Urinary bladder (tissue), 4 donors: Measurements from ENCODE around the gene C6orf141. TPM values are rescaled to one million over a fixed set of nuclear protein-coding genes. Genes with fewer than 3 reads are reported as not detected.

Experiments
- DNase-seq: peaks from one replicate; pipeline ENCODE4 v3.0.0-alpha.2; 2015; ENCODE audit errors: extremely low spot score
- H3K27ac ChIP-seq: one replicate; pipeline ENCODE4 v1.5.1; 2013; ENCODE audit warnings: low read depth, mild to moderate bottlenecking, moderate library complexity
- H3K36me3 ChIP-seq: one replicate; pipeline ENCODE4 v1.6.1; 2013; ENCODE audit warnings: mild to moderate bottlenecking, moderate library complexity; ENCODE audit not compliant: insufficient read depth
- H3K4me1 ChIP-seq: one replicate; pipeline ENCODE4 v1.6.1; 2013; ENCODE audit warnings: mild to moderate bottlenecking, moderate library complexity; ENCODE audit not compliant: insufficient read depth
- H3K4me3 ChIP-seq: one replicate; pipeline ENCODE4 v1.5.1; 2013; ENCODE audit warnings: low read depth, low read length
- WGBS: extraction: QIAGEN DNeasy Blood & Tissue Kit; methylation state at CpG from one replicate; pipeline ENCODE4 v1.1.7; 2013; 5-methylcytosine and 5-hydroxymethylcytosine counted together
- polyA plus RNA-seq: library from polyadenylated mRNA; stranded (reverse); fragments of 200-250 nt; gene quantifications from one replicate; pipeline ENCODE4 v1.2.3, GENCODE V29; 2013
- total RNA-seq: library from RNA; depleted of rRNA; stranded (reverse); fragments of >200 nt; gene quantifications from one replicate; pipeline ENCODE4 v1.2.3, GENCODE V29; 2014
- donor health status: healthy with polysubstance abuse.
- donor health status: healthy.

Gene C6orf141
- total RNA-seq (3.1 TPM), polyA plus RNA-seq (2.3 TPM)

DNA sequence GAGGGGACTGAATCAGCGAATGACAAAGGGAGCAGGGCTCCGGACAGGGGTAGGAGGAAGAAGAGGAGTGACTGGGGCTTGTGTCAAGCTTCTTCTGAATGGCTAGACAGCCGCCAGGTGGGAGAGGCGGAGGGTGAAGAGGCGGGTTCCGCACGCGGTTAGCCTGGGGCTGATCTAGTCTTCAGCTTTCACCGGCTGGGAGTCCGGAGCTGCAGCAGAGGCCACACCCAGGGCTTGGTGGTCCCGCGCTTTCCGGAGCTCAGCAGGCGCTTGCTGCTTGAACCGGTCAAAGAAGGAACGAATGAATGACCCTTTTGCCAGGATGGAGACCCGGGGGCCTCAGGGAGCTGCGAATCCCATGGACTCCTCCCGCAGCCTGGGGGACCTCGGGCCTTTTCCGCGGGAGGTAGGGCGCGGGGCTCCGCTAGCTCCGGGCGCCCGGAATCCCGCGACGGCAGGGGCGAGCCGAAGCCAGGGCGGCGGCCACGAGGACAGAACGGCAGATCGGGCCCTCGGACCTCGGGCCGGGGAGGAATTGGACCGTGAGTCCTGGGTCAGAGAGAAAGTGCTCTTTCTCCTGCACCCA, at the start of gene C6orf141:
Gene C6orf141, plus strand, starts transcription at position 177 of the 586 bp plus-strand sequence. Its CDS starts 125 bp downstream, at position 302.
- peak within 1 kb of the TSS; percentile 13 for H3K4me3 ChIP-seq
- H3K36me3 ChIP-seq = no peaks in the 10 kb centered on the region
- H3K27ac ChIP-seq = no peak within 1 kb of the TSS
- no peak for DNase-seq
- no peaks in the 10 kb centered on the region for H3K4me1 ChIP-seq
- under 1% methylated on average over 42 of the region's 42 CpGs for WGBS

DNA sequence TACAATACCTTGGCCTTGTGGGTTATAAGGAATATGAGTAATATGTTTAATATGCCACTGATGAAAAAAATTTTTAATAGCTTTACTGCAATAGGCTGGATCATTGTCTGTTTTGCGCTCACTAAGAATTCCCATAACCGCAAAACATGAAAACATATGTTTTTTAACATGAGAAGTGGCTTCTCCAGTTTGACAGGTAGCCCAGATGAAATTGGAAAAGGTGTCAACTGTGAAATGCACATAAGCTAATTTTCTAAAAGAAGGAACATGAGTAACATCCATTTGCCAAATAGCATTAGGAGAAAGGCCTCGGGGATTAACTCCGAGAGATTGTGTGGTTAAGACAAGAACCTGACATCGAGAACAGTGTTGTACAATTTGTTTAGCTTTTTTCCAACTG, 45.8 kb upstream of the C6orf141 start:
- no peaks in the 10 kb centered on the region for H3K36me3 ChIP-seq
- DNase-seq = no peak
- H3K4me3 ChIP-seq = no peak overlapping the region
- WGBS = 77% methylated on average over 5 of the region's 5 CpGs
- no peak overlapping the region for H3K27ac ChIP-seq
- no peaks in the 10 kb centered on the region for H3K4me1 ChIP-seq

DNA sequence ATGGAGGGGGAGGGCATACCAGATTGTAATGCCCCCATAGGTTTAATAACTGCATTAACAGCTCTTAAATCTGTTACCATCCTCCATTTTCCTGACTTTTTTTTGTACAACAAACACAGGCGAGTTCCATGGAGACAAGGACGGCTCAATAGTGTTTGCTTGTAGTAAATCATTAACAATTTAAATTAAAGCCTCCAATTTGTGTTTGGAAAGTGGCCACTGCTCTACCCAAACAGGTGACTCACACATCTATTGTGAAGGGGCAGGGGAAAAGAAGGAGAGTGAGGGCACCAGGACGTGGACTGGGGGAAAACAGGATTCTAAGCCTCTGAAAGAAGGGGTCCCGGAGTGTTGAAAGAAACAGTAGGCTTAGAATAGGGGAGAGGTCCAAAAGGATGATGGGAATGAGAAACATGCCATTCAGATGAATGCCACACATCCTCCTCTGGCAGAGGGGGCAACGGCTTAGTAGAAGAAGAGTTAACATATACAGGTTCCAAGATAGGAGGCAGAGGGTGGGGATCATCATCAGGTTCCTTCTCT, 43.8 kb upstream of the C6orf141 start:
- no peak for DNase-seq
- H3K36me3 ChIP-seq = no peaks in the 10 kb centered on the region
- no peaks in the 10 kb centered on the region for H3K4me1 ChIP-seq
- no peak overlapping the region for H3K4me3 ChIP-seq
- H3K27ac ChIP-seq = no peak overlapping the region
- WGBS = 80% methylated on average over 5 of the region's 5 CpGs

GRCh38 chr6:49509342-49509741, 41.1 kb upstream of the C6orf141 start:
- H3K4me3 ChIP-seq = no peak overlapping the region
- WGBS = 79% methylated on average over 3 of the region's 3 CpGs
- H3K27ac ChIP-seq = no peak overlapping the region
- H3K36me3 ChIP-seq = no peaks in the 10 kb centered on the region
- H3K4me1 ChIP-seq = no peaks in the 10 kb centered on the region
- no peak for DNase-seq

GRCh38 chr6:49513153-49513989, 37.1 kb upstream of the C6orf141 start:
- WGBS = 70% methylated on average over 2 of the region's 2 CpGs

DNA sequence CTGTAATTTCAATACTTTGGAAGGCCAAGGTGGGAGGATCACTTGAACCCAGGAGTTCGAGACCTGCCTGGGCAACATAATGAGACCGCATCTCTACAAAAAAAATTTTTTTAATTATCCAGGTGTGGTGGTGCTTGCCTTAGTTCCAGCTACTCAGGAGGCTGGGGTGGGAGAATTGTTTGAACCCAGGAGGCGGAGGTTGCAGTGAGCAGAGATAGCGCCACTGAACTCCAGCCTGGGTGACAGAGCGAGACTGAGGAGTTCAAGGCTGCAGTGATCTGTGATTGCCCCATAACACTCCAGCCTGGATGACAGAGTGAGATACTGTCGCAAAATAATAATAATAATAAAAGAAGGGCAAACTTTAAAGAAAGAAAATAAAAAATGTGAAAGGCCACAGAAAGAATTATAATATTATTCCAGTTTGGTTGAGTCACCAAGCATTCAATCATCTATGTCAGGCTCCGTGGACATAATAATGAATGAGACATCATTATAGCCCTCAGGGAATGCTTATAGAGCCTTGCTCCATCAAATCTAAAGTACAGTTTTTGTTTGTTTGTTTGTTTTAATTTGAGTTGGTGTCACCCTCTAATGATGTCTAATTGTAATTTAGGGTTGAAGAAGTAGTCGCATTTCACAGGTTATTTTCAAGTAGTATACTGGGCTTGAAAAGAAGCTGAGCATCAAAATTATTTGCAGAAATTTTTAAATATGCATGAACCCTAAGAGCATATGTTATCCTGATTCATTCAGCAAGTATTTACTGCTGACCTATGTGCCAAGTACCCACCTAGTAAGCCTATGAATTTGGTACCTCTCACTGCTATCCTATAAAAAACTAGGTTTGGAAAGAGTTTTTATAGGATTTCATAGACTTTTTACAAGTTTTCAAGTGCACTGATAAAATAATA, 35.6 kb upstream of the C6orf141 start:
- no peak overlapping the region for H3K27ac ChIP-seq
- H3K4me3 ChIP-seq = no peak overlapping the region
- H3K36me3 ChIP-seq = no peaks in the 10 kb centered on the region
- DNase-seq = no peak
- no peaks in the 10 kb centered on the region for H3K4me1 ChIP-seq
- 77% methylated on average over 8 of the region's 8 CpGs for WGBS

More at GRCh38 chr6:49513153-49513989, 37.1 kb upstream of the C6orf141 start:
- no peaks in the 10 kb centered on the region for H3K4me1 ChIP-seq
- no peak for DNase-seq
- H3K27ac ChIP-seq = no peak overlapping the region
- H3K4me3 ChIP-seq = no peak overlapping the region
- no peaks in the 10 kb centered on the region for H3K36me3 ChIP-seq

- Histone ChIP-seq H3K4me1 (no peaks in the 10 kb centered on the region), H3K36me3 (no peaks in the 10 kb centered on the region), H3K27ac (no peak overlapping the region), H3K4me3 (no peak overlapping the region)
- no peak for DNase-seq
- WGBS = 59% methylated on average over 10 of the region's 10 CpGs
Measured at GRCh38 chr6:49515485-49516146, 34.9 kb upstream of the C6orf141 start.

DNA sequence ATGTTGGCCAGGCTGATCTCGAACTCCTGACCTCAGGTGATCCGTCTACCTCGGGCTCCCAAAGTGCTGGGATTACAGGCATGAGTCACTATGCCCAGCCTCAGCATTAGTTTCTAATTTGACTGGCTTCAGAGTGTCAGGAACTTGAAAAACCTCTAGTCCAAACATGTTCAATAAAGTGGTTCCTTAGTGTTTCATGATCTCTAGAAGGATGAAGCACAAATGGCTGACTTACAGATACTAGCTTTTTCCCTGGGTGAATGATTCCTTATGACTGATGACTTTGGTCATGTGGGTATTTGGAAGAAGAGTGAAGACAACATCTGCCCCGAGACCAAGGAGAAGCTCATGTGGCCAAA, 34.3 kb upstream of the C6orf141 start:
- no peak overlapping the region for H3K4me3 ChIP-seq
- 83% methylated on average over 4 of the region's 4 CpGs for WGBS
- H3K27ac ChIP-seq = no peak overlapping the region
- no peak for DNase-seq
- no peaks in the 10 kb centered on the region for H3K36me3 ChIP-seq
- no peaks in the 10 kb centered on the region for H3K4me1 ChIP-seq

GRCh38 chr6:49517919-49518318, 32.5 kb upstream of the C6orf141 start:
- WGBS = 83% methylated on average over 2 of the region's 2 CpGs
- H3K4me3 ChIP-seq = no peak overlapping the region
- H3K36me3 ChIP-seq = no peaks in the 10 kb centered on the region
- H3K4me1 ChIP-seq = no peaks in the 10 kb centered on the region
- no peak overlapping the region for H3K27ac ChIP-seq
- DNase-seq = no peak

DNA sequence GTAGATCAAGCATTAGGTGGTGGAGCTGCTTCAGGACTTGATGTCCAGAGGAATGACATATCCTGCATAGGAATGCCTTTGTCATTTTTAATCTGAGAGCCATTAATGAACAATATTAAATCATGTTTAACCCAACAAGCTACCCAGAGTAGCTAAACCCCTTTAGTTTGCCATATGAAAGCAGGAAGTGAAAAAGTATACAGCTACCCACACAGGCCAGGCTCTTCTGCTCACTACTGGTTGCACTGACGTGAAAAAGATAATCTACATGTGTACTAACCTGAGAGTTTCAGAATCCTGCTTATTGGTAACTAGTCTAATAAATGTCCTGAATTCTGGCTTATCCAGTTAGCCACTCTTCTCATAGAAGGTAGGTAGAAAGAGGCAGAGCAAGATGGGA, 30.8 kb upstream of the C6orf141 start:
- no peaks in the 10 kb centered on the region for H3K36me3 ChIP-seq
- 76% methylated on average over 1 of the region's 1 CpG for WGBS
- no peak overlapping the region for H3K4me3 ChIP-seq
- no peak overlapping the region for H3K27ac ChIP-seq
- H3K4me1 ChIP-seq = no peaks in the 10 kb centered on the region
- no peak for DNase-seq

DNA sequence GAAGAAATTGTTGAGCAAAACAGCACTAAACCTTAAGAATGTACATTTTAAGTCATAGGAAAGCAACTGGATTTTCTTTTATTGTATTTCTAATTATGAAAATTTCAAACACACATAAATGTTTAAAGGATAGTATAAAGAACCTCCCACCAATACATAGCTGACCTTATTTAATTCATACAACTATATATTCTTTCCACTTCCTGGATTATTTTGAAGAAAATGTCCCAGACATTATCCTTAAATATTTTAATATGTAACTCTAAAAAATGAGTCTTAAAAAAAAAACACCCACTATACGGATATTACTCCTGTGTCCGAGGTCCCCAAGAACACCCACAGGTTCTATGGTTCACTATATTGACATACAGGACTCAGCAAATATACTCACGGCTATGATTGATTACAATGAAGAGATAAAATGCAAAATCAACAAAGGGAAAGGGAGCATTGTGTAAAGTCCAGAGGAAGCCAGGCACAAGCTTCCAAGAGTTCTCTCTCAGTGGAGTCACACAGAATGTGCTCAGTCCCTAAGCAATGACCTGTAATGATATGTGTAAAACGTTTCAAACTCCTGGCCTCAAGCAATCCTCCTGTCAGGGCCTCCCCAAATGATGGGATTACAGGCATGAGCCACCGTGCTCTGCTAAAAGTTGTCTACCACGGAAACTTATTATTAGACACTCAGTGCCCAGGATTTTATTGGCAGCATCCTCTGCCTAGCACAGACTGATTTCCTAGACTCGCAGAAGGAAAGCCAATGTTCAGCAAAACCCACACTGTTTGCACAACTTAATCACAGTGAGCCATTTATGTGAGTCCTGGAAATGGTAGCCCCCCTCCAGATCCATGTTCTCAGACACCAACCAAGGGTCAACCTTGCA, 27.5 kb upstream of the C6orf141 start:
- no peaks in the 10 kb centered on the region for H3K36me3 ChIP-seq
- 71% methylated on average over 7 of the region's 7 CpGs for WGBS
- no peaks in the 10 kb centered on the region for H3K4me1 ChIP-seq
- H3K27ac ChIP-seq = no peak overlapping the region
- DNase-seq = no peak
- H3K4me3 ChIP-seq = no peak overlapping the region

DNA sequence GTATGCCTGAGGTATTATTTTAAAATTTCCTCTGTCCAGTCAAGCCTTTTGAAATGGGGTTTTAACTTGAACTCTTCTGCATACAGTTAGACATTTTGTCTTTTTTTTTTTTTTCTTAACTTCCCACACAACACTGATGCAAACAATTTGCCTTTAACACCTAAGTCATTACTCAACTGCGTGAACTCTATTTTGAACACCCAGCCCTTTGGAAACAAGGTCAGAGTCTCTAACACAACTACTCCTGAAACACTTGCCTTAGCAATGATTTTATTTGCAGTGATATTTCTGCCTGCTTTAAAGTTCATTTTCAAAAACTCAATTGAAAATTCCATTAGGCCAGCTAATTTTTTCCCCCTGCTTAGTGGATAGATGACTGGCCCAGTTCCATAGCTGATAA, 26.6 kb upstream of the C6orf141 start:
- WGBS = 93% methylated on average over 1 of the region's 1 CpG

More for the DNA sequence above, 26.6 kb upstream of the C6orf141 start:
- Histone ChIP-seq H3K36me3 (no peaks in the 10 kb centered on the region), H3K27ac (no peak overlapping the region), H3K4me3 (no peak overlapping the region), H3K4me1 (no peaks in the 10 kb centered on the region)
- DNase-seq = no peak
